Gastroesophageal sphincter (tissue), 3 donors: ENCODE data around the gene TRUB2.

ENCODE experiments used
- CTCF ChIP-seq, 4 experiments: fragments of 200-600 bp in 2 of 4; fragments of 450-650 bp in 2 of 4; sonication (generic) in 1 of 4; IDR thresholded peaks; one replicate each; pipeline ENCODE4 v1.5.1; 2017 to 2019; ENCODE audit warnings: antibody characterized with exemption in 4 of 4, mild to moderate bottlenecking in 2 of 4, moderate library complexity in 2 of 4
- EP300 ChIP-seq: sonication (generic); formaldehyde crosslinking; IDR thresholded peaks from one replicate; pipeline ENCODE4 v1.6.1; 2017; ENCODE audit warnings: antibody characterized with exemption, mild to moderate bottlenecking
- POLR2A ChIP-seq, 2 donors: fragments of 450-650 bp; IDR thresholded peaks; one replicate each; pipeline ENCODE4 v1.6.1; 2017; ENCODE audit warnings: antibody characterized with exemption in 2 of 2, mild to moderate bottlenecking in 2 of 2, moderate library complexity in 1 of 2

DNA sequence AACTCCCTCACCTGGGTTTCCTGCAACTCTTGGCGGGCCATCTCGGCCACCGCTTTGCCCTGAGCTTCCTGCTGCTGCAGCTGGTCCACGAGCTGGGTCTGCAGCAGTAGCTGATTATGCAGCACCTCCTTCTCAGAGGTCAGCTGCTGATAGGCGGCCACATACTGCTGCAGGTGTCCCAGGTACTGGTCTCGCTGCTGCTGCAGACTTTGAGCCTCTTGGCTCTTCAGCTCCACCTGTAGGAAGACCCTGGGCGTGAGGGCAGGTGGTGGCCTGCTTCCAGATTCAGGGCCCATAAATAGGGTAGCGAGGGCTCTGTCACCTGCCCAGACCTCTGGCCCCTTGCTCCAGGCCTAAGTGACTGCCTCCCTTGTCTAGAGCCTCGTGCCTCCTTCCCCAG lies 63.1 kb downstream of the TRUB2 start:
- TF ChIP-seq POLR2A (IDR thresholded peaks at IDR 0.05): no peak
- TF ChIP-seq CTCF (IDR thresholded peaks at IDR 0.05): no peak
- no peak for TF ChIP-seq EP300
